ENCODE results near the gene MYO3B.
"Not testable (repeated sequence)": the region's sequence is repeated elsewhere in the genome, so short reads cannot be mapped to it uniquely, and the experiment has no call there.

The MYO3B gene

GRCh38 chr2:170261566-170261965, 83.6 kb downstream of the MYO3B start:
- TF ChIP-seq MYC (IDR thresholded peaks at IDR 0.05; ENCODE audit: low read depth, low read length) (no peak), POLR2A (IDR thresholded peaks at IDR 0.05; ENCODE audit: extremely low read depth, insufficient read length) (no peak), CTCF (IDR thresholded peaks at IDR 0.05; ENCODE audit: low read depth, low read length) (no peak), MAX (IDR thresholded peaks at IDR 0.05; ENCODE audit: low read depth, low read length) (no peak)
- H3K4me3 ChIP-seq (ENCODE audit: low read depth, low read length): no peak overlapping the region
- DNase-seq (ENCODE audit: low read depth): no peak

- H3K4me3 ChIP-seq (ENCODE audit: low read depth, low read length): no peak overlapping the region
- DNase-seq (ENCODE audit: low read depth): no peak
- TF ChIP-seq MAX (IDR thresholded peaks at IDR 0.05; ENCODE audit: low read depth, low read length): no peak
- no peak for TF ChIP-seq POLR2A (IDR thresholded peaks at IDR 0.05; ENCODE audit: extremely low read depth, insufficient read length)
- TF ChIP-seq CTCF (IDR thresholded peaks at IDR 0.05; ENCODE audit: low read depth, low read length): no peak
- no peak for TF ChIP-seq MYC (IDR thresholded peaks at IDR 0.05; ENCODE audit: low read depth, low read length)
Observed at GRCh38 chr2:170262343-170262742, 84.4 kb downstream of the MYO3B start.

- H3K4me3 ChIP-seq (ENCODE audit: low read depth, low read length): no peak overlapping the region
- no peak for DNase-seq (ENCODE audit: low read depth)
- TF ChIP-seq POLR2A (IDR thresholded peaks at IDR 0.05; ENCODE audit: extremely low read depth, insufficient read length): no peak
- no peak for TF ChIP-seq MYC (IDR thresholded peaks at IDR 0.05; ENCODE audit: low read depth, low read length)
- no peak for TF ChIP-seq CTCF (IDR thresholded peaks at IDR 0.05; ENCODE audit: low read depth, low read length)
- no peak for TF ChIP-seq MAX (IDR thresholded peaks at IDR 0.05; ENCODE audit: low read depth, low read length)
Observed at GRCh38 chr2:170262806-170263205, 84.9 kb downstream of the MYO3B start.

GRCh38 chr2:170263728-170264521, 86.0 kb downstream of the MYO3B start:
- not testable (repeated sequence) for H3K4me3 ChIP-seq (ENCODE audit: low read depth, low read length); DNase-seq (ENCODE audit: low read depth)

GRCh38 chr2:170264522-170264860, 86.5 kb downstream of the MYO3B start:
- DNase-seq (ENCODE audit: low read depth): no peak
- no peak overlapping the region for H3K4me3 ChIP-seq (ENCODE audit: low read depth, low read length)
- TF ChIP-seq MAX (IDR thresholded peaks at IDR 0.05; ENCODE audit: low read depth, low read length) (no peak), MYC (IDR thresholded peaks at IDR 0.05; ENCODE audit: low read depth, low read length) (no peak), POLR2A (IDR thresholded peaks at IDR 0.05; ENCODE audit: extremely low read depth, insufficient read length) (no peak)

- no peak for DNase-seq (ENCODE audit: low read depth)
- TF ChIP-seq CTCF (IDR thresholded peaks at IDR 0.05; ENCODE audit: low read depth, low read length) (no peak), MYC (IDR thresholded peaks at IDR 0.05; ENCODE audit: low read depth, low read length) (no peak), MAX (IDR thresholded peaks at IDR 0.05; ENCODE audit: low read depth, low read length) (no peak), POLR2A (IDR thresholded peaks at IDR 0.05; ENCODE audit: extremely low read depth, insufficient read length) (no peak)
Observed at GRCh38 chr2:170264865-170265264, 86.9 kb downstream of the MYO3B start.

More at GRCh38 chr2:170264865-170265264, 86.9 kb downstream of the MYO3B start:
- no peak overlapping the region for H3K4me3 ChIP-seq (ENCODE audit: low read depth, low read length)

All from NB4 (cell line).